Gastrocnemius medialis (tissue), 4 donors: Measurements from ENCODE around the gene PBX2. TPM values are rescaled to one million over a fixed set of nuclear protein-coding genes. Genes with fewer than 3 reads are reported as not detected.
"Not testable (repeated sequence)": the region's sequence is repeated elsewhere in the genome, so short reads cannot be mapped to it uniquely, and the experiment has no call there.

Source experiments
- ATAC-seq, 2 donors: fragments of 150-250 bp; one replicate each; pipeline ENCODE4 v1.9.1; 2016
- DNase-seq, 2 donors: peaks; one replicate each; pipeline ENCODE4 v3.0.0-alpha.2; 2019
- H3K27ac ChIP-seq, 4 donors: fragments of 200-600 bp; sonication (generic); 1 replicate in 1 of 4; 2 replicates in 3 of 4; pipeline ENCODE4 v1.5.1; 2016 to 2018; ENCODE audit warnings: mild to moderate bottlenecking in 2 of 4, moderate library complexity in 1 of 4
- H3K27me3 ChIP-seq, 3 donors: fragments of 200-600 bp; sonication (generic) in 2 of 3; 1 replicate in 1 of 3; 2 replicates in 2 of 3; pipeline versions ENCODE4 v1.5.1 to v1.6.0; 2016 to 2019; ENCODE audit warnings: mild to moderate bottlenecking in 1 of 3, moderate library complexity in 1 of 3
- H3K36me3 ChIP-seq, 2 donors: fragments of 200-600 bp; sonication (generic) in 1 of 2; one replicate each; pipeline ENCODE4 v1.5.1; 2017 to 2018
- H3K4me1 ChIP-seq, 2 donors: fragments of 200-600 bp; sonication (generic) in 1 of 2; one replicate each; pipeline ENCODE4 v1.5.1; 2016 to 2017; ENCODE audit warnings: mild to moderate bottlenecking in 2 of 2
- H3K4me3 ChIP-seq, 4 donors: fragments of 200-600 bp; sonication (generic) in 3 of 4; 1 replicate in 1 of 4; 2 replicates in 3 of 4; pipeline ENCODE4 v1.5.1; 2016 to 2019; ENCODE audit warnings: mild to moderate bottlenecking in 2 of 4
- H3K9me3 ChIP-seq, 3 donors: fragments of 200-600 bp; sonication (generic) in 2 of 3; 1 replicate in 1 of 3; 2 replicates in 2 of 3; pipeline ENCODE4 v1.5.1; 2016 to 2019
- POLR2A ChIP-seq, 2 donors: fragments of 450-650 bp; IDR thresholded peaks; one replicate each; pipeline ENCODE4 v1.6.1; 2017; ENCODE audit warnings: antibody characterized with exemption in 2 of 2, mild to moderate bottlenecking in 2 of 2, moderate library complexity in 2 of 2
- in situ Hi-C, 4 donors: fragments of 200-750 bp; cut with MboI; loops; one replicate each; pipeline versions ENCODE4 v1.15.0 to v1.8.0; 2017; ENCODE audit warnings: low sequenced_read_pairs in 4 of 4
- intact Hi-C: fragments of 100-400 bp; cut with DNase I; formaldehyde crosslinking; loops from one replicate; pipeline ENCODE4 v1.15.1; 2023; ENCODE audit warnings: low total_unique reads
- total RNA-seq, 4 donors: library from RNA; depleted of rRNA; stranded (reverse); fragments of >200 nt; gene quantifications; one replicate each; pipeline versions ENCODE4 v1.1.0 to v1.2.3, GENCODE V29; 2016
- TF ChIP-seq, protein P1 (sequence below), 5 experiments: fragments of 450-650 bp in 3 of 5; fragments of 200-600 bp in 2 of 5; sonication (generic) in 2 of 5; IDR thresholded peaks in 4 of 5; conservative IDR thresholded peaks in 1 of 5; 1 replicate in 4 of 5; 2 replicates in 1 of 5; pipeline ENCODE4 v1.5.1; 2016 to 2019; ENCODE audit warnings: antibody characterized with exemption in 5 of 5, mild to moderate bottlenecking in 3 of 5, moderate library complexity in 3 of 5

PBX2 gene
- total RNA-seq, 4 donors from 2014 or later = 24.3 to 37.6 (median 33.6) TPM

DNA sequence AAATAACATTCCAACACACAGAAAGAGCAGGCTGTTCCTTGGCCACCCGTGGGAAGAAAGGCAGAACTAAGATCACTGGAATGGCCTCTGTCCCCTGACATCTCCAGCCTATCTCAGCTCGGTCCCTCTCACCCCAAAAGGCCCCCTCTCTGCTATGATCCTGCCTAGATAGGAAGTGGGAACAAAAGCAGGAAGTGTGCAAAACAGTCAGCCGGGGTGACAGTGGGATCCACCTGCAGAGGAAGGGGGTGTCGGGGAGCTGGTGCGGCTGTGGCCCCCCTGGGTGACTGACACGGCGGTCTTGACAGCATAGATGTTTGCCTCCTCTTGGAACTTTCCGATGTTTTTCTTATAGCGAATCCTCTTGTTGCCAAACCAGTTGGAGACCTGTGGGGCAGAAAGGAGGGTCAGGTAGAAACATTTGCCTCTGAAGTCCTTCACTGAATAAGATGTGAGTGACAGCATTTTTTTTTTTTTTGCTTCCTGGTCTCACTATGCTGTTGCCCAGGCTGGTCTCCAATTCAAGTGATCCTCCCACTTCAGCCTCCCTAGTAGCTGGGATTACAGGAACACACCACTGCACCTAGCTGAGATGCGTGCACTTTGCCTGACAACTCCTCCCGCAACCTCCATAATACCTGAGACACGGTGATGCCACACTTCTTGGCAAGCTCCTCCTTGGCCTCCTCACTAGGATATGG lies 2.8 kb downstream of the PBX2 start:
- Histone ChIP-seq H3K27ac (peak overlapping the region; percentile 82 to 99 (median 92)), H3K9me3 (no peaks in the 10 kb centered on the region), H3K36me3 (peaks cover 0 to 5% of the 10 kb centered on the region in 2 donors), H3K4me1 (peaks cover 39 to 46% of the 10 kb centered on the region in 2 donors), H3K4me3 (no peak overlapping the region), H3K27me3 (no peaks in the 10 kb centered on the region)
- DNase-seq = no peak
- intact Hi-C loops = no loop called here
- TF ChIP-seq, protein P1, sequence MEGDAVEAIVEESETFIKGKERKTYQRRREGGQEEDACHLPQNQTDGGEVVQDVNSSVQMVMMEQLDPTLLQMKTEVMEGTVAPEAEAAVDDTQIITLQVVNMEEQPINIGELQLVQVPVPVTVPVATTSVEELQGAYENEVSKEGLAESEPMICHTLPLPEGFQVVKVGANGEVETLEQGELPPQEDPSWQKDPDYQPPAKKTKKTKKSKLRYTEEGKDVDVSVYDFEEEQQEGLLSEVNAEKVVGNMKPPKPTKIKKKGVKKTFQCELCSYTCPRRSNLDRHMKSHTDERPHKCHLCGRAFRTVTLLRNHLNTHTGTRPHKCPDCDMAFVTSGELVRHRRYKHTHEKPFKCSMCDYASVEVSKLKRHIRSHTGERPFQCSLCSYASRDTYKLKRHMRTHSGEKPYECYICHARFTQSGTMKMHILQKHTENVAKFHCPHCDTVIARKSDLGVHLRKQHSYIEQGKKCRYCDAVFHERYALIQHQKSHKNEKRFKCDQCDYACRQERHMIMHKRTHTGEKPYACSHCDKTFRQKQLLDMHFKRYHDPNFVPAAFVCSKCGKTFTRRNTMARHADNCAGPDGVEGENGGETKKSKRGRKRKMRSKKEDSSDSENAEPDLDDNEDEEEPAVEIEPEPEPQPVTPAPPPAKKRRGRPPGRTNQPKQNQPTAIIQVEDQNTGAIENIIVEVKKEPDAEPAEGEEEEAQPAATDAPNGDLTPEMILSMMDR (IDR thresholded peaks at IDR 0.05 in 4 of 5, conservative IDR thresholded peaks at IDR 0.05 in 1 of 5) = no peak
- no peak for TF ChIP-seq POLR2A (IDR thresholded peaks at IDR 0.05)
- in situ Hi-C loops = loop anchor here in 3 of 4 donors (25.0 kb wide), 6 partner anchors 225 to 1575 kb away; partner anchors contain the start of genes BRD2 (in 3 of the 3), HLA-DMA (in 3 of the 3), APOM (in 2 of the 3) and BAG6 (in 2 of the 3)
- ATAC-seq = no peak

- H3K9me3 ChIP-seq, H3K4me3 ChIP-seq, intact Hi-C loops, DNase-seq, ATAC-seq, H3K27me3 ChIP-seq, H3K36me3 ChIP-seq: not testable (repeated sequence)
- in situ Hi-C loops = loop anchor here in 3 of 4 donors (25.0 kb wide), 6 partner anchors 224 to 1574 kb away; partner anchors contain the start of genes BRD2 (in 3 of the 3), HLA-DMA (in 3 of the 3), APOM (in 2 of the 3) and BAG6 (in 2 of the 3)
- peaks cover 39 to 51% of the 10 kb centered on the region in 2 donors for H3K4me1 ChIP-seq
- peak overlapping the region; percentile 82 to 99 (median 92) for H3K27ac ChIP-seq
Observed at GRCh38 chr6:32186151-32186840, 3.7 kb downstream of the PBX2 start.

GRCh38 chr6:32185681-32186131 lies 4.3 kb downstream of the PBX2 start:
- ATAC-seq (peak; percentile 85 to 86), DNase-seq (peak; percentile 84 to 93)
- intact Hi-C loops, H3K27me3 ChIP-seq, H3K9me3 ChIP-seq: not testable (repeated sequence)
- H3K36me3 ChIP-seq = peaks cover 0 to 13% of the 10 kb centered on the region in 2 donors
- H3K4me1 ChIP-seq = peaks cover 33 to 47% of the 10 kb centered on the region in 2 donors
- in situ Hi-C loops = loop anchor here in 3 of 4 donors (25.0 kb wide), 6 partner anchors 223 to 1573 kb away; partner anchors contain the start of genes BRD2 (in 3 of the 3), HLA-DMA (in 3 of the 3), APOM (in 2 of the 3) and BAG6 (in 2 of the 3)
- H3K27ac ChIP-seq = peak overlapping the region; percentile 82 to 99 (median 92)
- H3K4me3 ChIP-seq = peak overlapping the region in 1 of 4 donors; percentile 4

DNA sequence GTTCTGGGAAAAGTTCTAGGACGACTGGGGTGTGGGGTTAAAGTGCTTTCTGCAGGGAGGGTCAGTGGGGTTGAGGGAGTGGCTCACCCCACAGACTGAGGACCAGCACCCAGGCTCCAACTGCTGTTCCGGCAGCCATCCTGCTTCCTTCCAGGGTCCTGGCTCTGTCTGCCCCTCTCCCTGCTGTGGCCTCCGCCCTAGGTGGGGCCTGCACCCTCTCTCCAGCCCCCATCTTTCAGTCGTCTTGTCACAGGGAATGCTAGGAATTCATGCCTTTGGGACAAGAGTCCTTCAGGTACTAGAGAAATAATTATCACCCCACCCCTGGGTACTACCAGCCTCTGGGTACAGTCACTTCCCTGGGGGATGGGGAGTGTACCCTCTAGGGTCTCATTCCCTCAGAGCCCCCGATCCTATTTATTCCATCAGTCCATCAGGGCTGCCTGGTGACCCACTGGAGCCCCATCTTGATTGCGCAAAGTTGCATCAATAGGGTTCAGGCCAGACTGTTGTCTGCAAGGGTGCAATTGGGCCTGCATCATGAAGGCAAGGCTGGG lies 5.8 kb downstream of the PBX2 start, which contains the start of gene AGER:
TSS of gene AGER (minus strand) at position 170 of the 557 bp plus-strand sequence. CDS start at position 139, 31 bp downstream.
- DNase-seq (no peak), ATAC-seq (no peak)
- in situ Hi-C loops = loop anchor here in 3 of 4 donors (25.0 kb wide), 6 partner anchors 222 to 1572 kb away; partner anchors contain the start of genes BRD2 (in 3 of the 3), HLA-DMA (in 3 of the 3), APOM (in 2 of the 3) and BAG6 (in 2 of the 3)
- intact Hi-C loops = no loop called here
- TF ChIP-seq, protein P1 (IDR thresholded peaks at IDR 0.05 in 4 of 5, conservative IDR thresholded peaks at IDR 0.05 in 1 of 5) = no peak
- no peak for TF ChIP-seq POLR2A (IDR thresholded peaks at IDR 0.05)
- Histone ChIP-seq H3K4me1 (peaks cover 35 to 55% of the 10 kb centered on the region in 2 donors), H3K27me3 (no peaks in the 10 kb centered on the region), H3K9me3 (no peaks in the 10 kb centered on the region), H3K27ac (peak within 1 kb of the TSS; percentile 82 to 99 (median 92)), H3K36me3 (peaks cover 0 to 24% of the 10 kb centered on the region in 2 donors), H3K4me3 (no peak within 1 kb of the TSS)

DNA sequence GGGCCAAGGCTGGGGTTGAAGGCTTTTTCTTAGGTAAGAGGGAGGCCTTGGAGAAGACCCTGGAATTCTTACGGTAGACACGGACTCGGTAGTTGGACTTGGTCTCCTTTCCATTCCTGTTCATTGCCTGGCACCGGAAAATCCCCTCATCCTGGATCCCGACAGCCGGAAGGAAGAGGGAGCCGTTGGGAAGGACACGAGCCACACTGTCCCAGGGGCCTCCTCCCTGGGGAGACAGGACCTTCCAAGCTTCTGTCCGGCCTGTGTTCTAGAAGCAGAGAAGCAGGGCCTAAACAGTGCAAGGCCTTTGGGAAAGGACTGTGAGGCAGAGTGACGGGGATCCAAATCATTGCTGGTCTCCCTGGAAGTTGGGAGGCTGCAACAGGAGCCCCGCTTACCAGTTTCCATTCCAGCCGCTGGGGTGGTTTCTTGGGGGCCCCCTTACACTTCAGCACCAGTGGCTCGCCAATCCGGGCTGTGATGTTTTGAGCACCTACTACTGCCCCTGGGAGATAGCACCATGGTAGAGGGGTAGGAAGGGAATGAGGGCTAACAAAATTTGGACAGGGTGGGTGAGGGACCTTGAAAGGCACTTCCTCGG lies 6.4 kb downstream of the PBX2 start:
- no peak for ATAC-seq
- no peaks in the 10 kb centered on the region for H3K27me3 ChIP-seq
- TF ChIP-seq, protein P1 (IDR thresholded peaks at IDR 0.05 in 4 of 5, conservative IDR thresholded peaks at IDR 0.05 in 1 of 5) = no peak
- TF ChIP-seq POLR2A (IDR thresholded peaks at IDR 0.05) = no peak
- DNase-seq = no peak
- H3K4me3 ChIP-seq = no peak overlapping the region
- peaks cover 35 to 55% of the 10 kb centered on the region in 2 donors for H3K4me1 ChIP-seq
- intact Hi-C loops (no loop called here), in situ Hi-C loops (loop anchor here in 3 of 4 donors (25.0 kb wide), 6 partner anchors 221 to 1571 kb away; partner anchors contain the start of genes BRD2 (in 3 of the 3), HLA-DMA (in 3 of the 3), APOM (in 2 of the 3) and BAG6 (in 2 of the 3))
- H3K9me3 ChIP-seq = no peaks in the 10 kb centered on the region
- H3K27ac ChIP-seq = peak overlapping the region; percentile 62 to 99 (median 83)
- peaks cover 0 to 24% of the 10 kb centered on the region in 2 donors for H3K36me3 ChIP-seq
